NB4 (cell line): Measurements from ENCODE around the gene ARHGAP25.

Source experiments
- DNase-seq: peaks from one replicate; pipeline ENCODE4 v3.0.0; 2010; ENCODE audit warnings: low read depth
- H3K4me3 ChIP-seq: one replicate; pipeline ENCODE4 v1.5.1; 2011; ENCODE audit warnings: mild to moderate bottlenecking, low read depth, low read length, moderate library complexity
- MAX ChIP-seq: IDR thresholded peaks from 2 replicates; pipeline ENCODE4 v1.6.1; 2011; ENCODE audit warnings: low read depth, low read length
- MYC ChIP-seq: IDR thresholded peaks from 2 replicates; pipeline ENCODE4 v1.6.1; 2011; ENCODE audit warnings: low read depth, low read length
- POLR2A ChIP-seq: IDR thresholded peaks from 2 replicates; pipeline ENCODE4 v1.6.1; 2011; ENCODE audit warnings: mild to moderate bottlenecking; ENCODE audit not compliant: insufficient read length; ENCODE audit errors: extremely low read depth
- TF ChIP-seq, protein P1 (sequence below): IDR thresholded peaks from one replicate; pipeline ENCODE4 v1.5.1; 2012; ENCODE audit warnings: low read depth, low read length

The ARHGAP25 gene

DNA sequence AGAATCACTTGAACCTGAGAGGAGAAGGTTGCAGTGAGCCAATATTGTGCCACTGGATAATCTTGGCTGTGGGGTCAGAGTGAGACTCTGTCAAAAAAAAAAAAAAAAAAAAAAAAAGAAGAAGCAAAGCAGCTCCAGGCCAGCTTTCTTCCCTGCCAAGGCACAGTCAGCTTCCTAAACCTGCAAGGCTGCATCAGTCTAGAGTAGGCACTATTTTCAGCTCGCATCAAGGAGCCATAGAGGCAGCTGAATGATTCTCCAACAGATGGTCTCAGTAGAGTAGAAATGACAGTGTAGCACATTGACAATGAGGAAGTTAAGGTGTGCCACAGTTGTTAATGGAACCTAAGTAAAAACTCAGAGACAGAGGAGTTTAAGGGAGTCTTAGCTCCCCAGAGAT lies 101.0 kb downstream of the ARHGAP25 start:
- peak; percentile 81 for DNase-seq
- TF ChIP-seq MAX = peak; percentile 75
- TF ChIP-seq, protein P1, sequence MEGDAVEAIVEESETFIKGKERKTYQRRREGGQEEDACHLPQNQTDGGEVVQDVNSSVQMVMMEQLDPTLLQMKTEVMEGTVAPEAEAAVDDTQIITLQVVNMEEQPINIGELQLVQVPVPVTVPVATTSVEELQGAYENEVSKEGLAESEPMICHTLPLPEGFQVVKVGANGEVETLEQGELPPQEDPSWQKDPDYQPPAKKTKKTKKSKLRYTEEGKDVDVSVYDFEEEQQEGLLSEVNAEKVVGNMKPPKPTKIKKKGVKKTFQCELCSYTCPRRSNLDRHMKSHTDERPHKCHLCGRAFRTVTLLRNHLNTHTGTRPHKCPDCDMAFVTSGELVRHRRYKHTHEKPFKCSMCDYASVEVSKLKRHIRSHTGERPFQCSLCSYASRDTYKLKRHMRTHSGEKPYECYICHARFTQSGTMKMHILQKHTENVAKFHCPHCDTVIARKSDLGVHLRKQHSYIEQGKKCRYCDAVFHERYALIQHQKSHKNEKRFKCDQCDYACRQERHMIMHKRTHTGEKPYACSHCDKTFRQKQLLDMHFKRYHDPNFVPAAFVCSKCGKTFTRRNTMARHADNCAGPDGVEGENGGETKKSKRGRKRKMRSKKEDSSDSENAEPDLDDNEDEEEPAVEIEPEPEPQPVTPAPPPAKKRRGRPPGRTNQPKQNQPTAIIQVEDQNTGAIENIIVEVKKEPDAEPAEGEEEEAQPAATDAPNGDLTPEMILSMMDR = no peak
- no peak overlapping the region for H3K4me3 ChIP-seq

DNA sequence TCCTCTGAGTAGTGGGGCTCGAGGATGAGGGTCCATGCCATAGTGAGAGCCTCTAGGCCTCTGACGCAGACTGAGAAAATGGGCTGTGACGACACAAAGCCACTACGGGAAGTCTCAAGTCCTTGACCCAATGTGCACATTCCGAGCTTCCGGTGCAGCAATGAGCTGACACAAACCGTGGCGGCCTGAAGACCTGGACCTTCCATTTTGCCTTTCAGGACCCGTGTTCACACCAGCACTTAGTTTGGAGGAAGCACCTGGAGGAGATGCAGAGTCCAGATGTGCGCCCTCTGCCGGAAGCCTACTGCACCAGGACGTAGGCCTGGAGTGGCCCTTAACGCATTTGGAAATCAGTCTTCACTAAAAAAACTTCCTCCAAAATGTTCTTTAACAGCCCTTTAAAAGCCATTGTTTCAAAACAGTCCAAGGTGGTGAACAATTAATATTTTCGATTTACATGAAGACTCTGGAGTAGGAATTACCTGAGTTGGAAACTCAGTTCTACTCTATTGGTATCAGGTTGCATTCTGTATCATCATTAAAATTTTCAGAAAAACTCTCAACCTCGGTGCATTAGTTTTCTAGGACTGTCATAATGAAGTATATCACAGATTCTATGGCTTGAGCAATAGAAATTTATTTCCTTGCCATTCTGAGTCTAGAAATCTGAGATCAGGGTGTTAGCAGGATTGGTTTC lies 102.7 kb downstream of the ARHGAP25 start:
- no peak for TF ChIP-seq MAX
- TF ChIP-seq, protein P1 = peak; percentile 18
- H3K4me3 ChIP-seq = no peak overlapping the region
- peak; percentile 33 for DNase-seq

- no peak for DNase-seq
- H3K4me3 ChIP-seq = no peak overlapping the region
- no peak for TF ChIP-seq MYC
- TF ChIP-seq, protein P1 = no peak
- TF ChIP-seq MAX = no peak
- TF ChIP-seq POLR2A = no peak
Observed at GRCh38 chr2:68837861-68838341, 103.3 kb downstream of the ARHGAP25 start.

DNA sequence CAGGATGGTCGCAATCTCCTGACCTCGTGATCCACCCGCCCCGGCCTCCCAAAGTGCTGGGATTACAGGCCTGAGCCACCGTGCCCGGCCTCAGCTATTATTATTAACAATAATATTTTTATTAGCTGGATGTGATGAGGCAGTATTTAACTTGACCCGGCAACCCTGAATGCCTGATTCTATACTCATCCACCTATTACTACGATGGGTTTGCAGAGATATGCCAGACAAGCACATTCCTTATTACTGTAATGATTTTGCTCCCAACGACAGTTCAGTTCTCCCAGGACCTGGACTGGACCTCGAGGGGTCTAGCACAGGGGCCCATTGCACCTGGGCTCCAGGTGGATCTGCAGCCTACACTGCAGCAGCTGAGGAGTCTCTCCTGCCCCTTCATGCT lies 104.0 kb downstream of the ARHGAP25 start:
- DNase-seq = no peak
- no peak for TF ChIP-seq MYC
- no peak for TF ChIP-seq MAX
- no peak for TF ChIP-seq POLR2A
- TF ChIP-seq, protein P1 = no peak
- no peak overlapping the region for H3K4me3 ChIP-seq

GRCh38 chr2:68839260-68839833 lies 104.7 kb downstream of the ARHGAP25 start:
- no peak overlapping the region for H3K4me3 ChIP-seq
- peak; percentile 59 for DNase-seq
- TF ChIP-seq, protein P1 = peak; percentile 68
- TF ChIP-seq MYC (no peak), MAX (no peak)

DNA sequence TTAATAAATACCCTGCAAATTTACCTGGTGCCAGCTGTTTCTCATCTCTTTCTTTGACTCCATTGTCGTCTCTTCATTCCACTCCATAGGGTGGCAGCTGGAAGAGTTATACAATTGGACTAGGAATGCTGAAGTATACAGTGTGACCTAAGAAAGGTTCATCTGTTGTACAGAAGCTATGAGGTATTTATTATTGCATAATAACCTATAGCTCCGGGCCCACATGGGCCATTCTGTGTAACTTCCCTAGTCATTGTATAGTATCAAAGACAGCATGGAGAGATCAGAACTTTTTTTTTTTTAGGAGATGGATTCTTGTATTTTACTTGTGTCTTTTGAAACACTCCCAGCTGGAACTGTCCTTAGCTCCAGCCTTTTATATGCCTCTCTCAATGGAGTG lies 110.4 kb downstream of the ARHGAP25 start:
- DNase-seq = no peak
- TF ChIP-seq MYC (no peak), POLR2A (no peak), MAX (no peak)
- TF ChIP-seq, protein P1 = no peak
- H3K4me3 ChIP-seq = no peak overlapping the region
